ENCODE data around the gene LAMA2. TPM values are rescaled to one million over a fixed set of nuclear protein-coding genes. Genes with fewer than 3 reads are reported as not detected.
A peak's percentile ranks its signal among the peaks of the same experiment; 100 is the strongest.

The LAMA2 gene
- total RNA-seq, 4 donors from 2014 or later = 23.4 to 80.8 (median 28.2) TPM

DNA sequence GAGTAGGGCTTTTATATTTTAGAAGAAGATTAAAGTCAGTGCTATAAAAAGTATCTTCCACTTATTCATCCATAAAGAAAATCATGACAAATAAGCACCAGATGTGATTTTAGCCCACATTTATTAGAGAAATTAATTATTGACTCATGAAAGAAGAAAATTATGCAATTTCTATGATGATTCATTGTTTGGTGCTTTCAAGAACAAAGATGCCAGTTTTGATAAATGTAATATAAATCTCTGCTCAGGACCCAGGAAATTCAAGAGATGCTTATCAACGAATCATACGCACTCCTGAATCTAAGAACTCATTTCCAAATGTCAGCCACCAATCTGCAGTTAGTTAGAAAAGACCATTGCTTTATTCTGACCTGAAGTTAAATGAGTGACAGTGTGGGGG is 615.6 kb downstream of the LAMA2 start:
- no peak for TF ChIP-seq CTCF (IDR thresholded peaks at IDR 0.05)
- no peak for TF ChIP-seq POLR2A (IDR thresholded peaks at IDR 0.05)
- intact Hi-C loops (cut with DNase I; ENCODE audit: low total_unique reads) = loop anchor here (5.0 kb wide), 1 partner anchor 84 kb away; no protein-coding TSS in a partner anchor
- DNase-seq (ENCODE audit: low spot score in 2 of 2) = no peak
- no peak overlapping the region for H3K4me3 ChIP-seq (ENCODE audit: low read depth, poor library complexity, severe bottlenecking)
- WGBS, 2 donors = 19 to 31% methylated on average over 2 of the region's 2 CpGs

DNA sequence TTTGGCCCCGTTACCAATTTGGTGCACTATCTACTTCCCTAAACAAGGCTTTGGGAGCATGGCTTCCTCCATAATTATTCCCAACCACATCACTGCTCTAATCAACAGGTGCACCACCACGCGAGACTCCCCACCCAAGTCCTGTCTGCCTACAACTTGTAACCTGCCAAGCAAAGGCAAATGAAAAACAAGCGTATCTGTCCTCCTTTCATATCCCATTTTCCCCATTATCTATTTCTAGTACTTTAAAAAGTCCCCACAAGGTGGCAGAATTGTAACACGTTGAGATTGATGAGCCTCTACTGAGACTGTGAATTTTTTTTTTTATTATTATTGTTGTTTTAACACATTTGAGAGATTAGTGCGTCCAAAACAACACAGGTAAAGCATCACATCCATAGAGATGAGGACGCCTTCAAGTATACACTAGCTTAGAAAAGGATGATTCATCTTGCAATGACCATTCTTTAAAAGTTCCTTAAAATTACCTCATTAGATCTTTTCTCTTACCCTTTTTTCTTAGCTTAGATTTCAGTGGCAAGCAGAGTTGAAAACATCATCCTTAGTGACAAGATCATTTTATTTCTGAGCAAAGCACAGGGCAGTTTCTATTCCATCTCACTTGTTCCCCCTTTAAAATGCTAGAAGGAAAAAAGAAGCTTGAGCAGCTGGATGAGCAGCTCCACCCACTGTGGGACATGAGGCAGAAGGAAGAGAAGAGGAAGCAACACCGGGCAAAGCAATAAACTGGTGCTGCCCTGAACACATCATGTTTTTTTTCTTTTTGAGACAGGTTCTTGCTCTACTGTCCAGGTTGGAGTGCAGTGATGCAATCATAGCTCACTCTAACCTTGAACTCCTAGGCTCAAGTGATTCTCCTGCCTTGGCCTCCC is 616.3 kb downstream of the LAMA2 start:
- intact Hi-C loops (cut with DNase I; ENCODE audit: low total_unique reads) = loop anchor here (5.0 kb wide), 1 partner anchor 83 kb away; no protein-coding TSS in a partner anchor
- 4 to 6% methylated on average over 8 of the region's 8 CpGs for WGBS, 2 donors
- TF ChIP-seq POLR2A (IDR thresholded peaks at IDR 0.05) (no peak), CTCF (IDR thresholded peaks at IDR 0.05) (peak in 1 of 3 donors; percentile 38)
- no peak for DNase-seq (ENCODE audit: low spot score in 2 of 2)
- H3K4me3 ChIP-seq (ENCODE audit: low read depth, poor library complexity, severe bottlenecking) = no peak overlapping the region

- WGBS, 2 donors = 55 to 56% methylated on average over 4 of the region's 4 CpGs
- H3K4me3 ChIP-seq (ENCODE audit: low read depth, poor library complexity, severe bottlenecking) = no peak overlapping the region
- TF ChIP-seq CTCF (IDR thresholded peaks at IDR 0.05) (no peak), POLR2A (IDR thresholded peaks at IDR 0.05) (no peak)
- no peak for DNase-seq (ENCODE audit: low spot score in 2 of 2)
- intact Hi-C loops (cut with DNase I; ENCODE audit: low total_unique reads) = loop anchor here (5.0 kb wide), 1 partner anchor 82 kb away; no protein-coding TSS in a partner anchor
Observed at GRCh38 chr6:129499843-129500219, 616.9 kb downstream of the LAMA2 start.

DNA sequence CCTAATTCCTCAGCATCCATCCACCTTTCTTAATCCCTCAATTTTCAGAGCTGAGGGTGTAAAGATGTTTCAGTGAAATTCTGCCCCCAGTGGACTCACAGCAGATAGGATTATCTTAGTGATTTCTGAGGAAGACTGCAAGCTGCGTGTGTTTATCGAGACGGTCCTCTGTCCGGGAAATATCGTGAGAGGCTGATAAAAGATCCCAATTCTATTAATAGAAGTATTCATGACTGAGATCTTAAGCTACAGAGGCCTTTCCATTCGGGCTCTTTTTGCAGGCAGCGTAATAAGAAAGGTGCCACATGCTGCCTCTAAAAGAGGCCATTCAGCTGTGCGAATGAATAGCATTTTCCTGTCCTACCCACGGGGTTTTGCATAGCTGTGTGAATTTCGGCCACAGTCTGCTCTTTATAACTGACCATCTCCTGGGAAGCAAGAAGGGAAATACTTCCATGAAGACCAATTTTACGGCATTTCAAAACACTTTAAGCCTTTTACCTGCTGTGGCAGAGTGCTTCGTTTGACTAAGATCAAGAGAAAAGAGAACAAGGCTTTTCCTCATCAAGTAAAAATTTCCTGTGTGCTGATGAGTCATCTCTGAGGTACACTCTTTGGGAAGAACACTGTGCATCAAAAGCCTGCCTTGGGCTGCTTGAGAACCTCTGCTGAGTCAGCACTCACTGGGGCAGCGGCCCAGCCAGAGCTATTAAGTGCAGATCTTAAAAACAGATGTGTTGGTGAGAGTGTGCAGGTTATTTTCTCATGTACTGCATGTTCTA is 618.2 kb downstream of the LAMA2 start:
- intact Hi-C loops (cut with DNase I; ENCODE audit: low total_unique reads) = no loop called here
- H3K4me3 ChIP-seq (ENCODE audit: low read depth, poor library complexity, severe bottlenecking) = no peak overlapping the region
- TF ChIP-seq POLR2A (IDR thresholded peaks at IDR 0.05) (no peak), CTCF (IDR thresholded peaks at IDR 0.05) (no peak)
- peak in 1 of 2 donors; percentile 72 for DNase-seq (ENCODE audit: low spot score in 2 of 2)
- 52 to 56% methylated on average over 13 of the region's 13 CpGs for WGBS, 2 donors

GRCh38 chr6:129501740-129502660 is 619.1 kb downstream of the LAMA2 start:
- DNase-seq (ENCODE audit: low spot score in 2 of 2) = no peak
- WGBS, 2 donors = 72 to 79% methylated on average over 6 of the region's 6 CpGs
- TF ChIP-seq POLR2A (IDR thresholded peaks at IDR 0.05) (no peak), CTCF (IDR thresholded peaks at IDR 0.05) (no peak)
- intact Hi-C loops (cut with DNase I; ENCODE audit: low total_unique reads) = loop anchor here (2.0 kb wide), 1 partner anchor 67 kb away; no protein-coding TSS in a partner anchor
- no peak overlapping the region for H3K4me3 ChIP-seq (ENCODE audit: low read depth, poor library complexity, severe bottlenecking)
